ENCODE measurements around the gene NRARP. TPM values are rescaled to one million over a fixed set of nuclear protein-coding genes. Genes with fewer than 3 reads are reported as not detected.

The NRARP gene
- total and polyA plus RNA-seq, 7 donors, result 0.73 to 7.5 (median 3.5) TPM

- H3K27ac ChIP-seq, result no peak overlapping the region
- 84 to 92% (median 87%) methylated on average over 15 of the region's 15 CpGs for WGBS, 3 donors
- H3K9me3 ChIP-seq, result no peaks in the 10 kb centered on the region
- no peaks in the 10 kb centered on the region for H3K36me3 ChIP-seq (ENCODE audit: insufficient read depth in 1 of 2, low read depth in 1 of 2)
- TF ChIP-seq, protein P1, sequence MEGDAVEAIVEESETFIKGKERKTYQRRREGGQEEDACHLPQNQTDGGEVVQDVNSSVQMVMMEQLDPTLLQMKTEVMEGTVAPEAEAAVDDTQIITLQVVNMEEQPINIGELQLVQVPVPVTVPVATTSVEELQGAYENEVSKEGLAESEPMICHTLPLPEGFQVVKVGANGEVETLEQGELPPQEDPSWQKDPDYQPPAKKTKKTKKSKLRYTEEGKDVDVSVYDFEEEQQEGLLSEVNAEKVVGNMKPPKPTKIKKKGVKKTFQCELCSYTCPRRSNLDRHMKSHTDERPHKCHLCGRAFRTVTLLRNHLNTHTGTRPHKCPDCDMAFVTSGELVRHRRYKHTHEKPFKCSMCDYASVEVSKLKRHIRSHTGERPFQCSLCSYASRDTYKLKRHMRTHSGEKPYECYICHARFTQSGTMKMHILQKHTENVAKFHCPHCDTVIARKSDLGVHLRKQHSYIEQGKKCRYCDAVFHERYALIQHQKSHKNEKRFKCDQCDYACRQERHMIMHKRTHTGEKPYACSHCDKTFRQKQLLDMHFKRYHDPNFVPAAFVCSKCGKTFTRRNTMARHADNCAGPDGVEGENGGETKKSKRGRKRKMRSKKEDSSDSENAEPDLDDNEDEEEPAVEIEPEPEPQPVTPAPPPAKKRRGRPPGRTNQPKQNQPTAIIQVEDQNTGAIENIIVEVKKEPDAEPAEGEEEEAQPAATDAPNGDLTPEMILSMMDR (IDR thresholded peaks at IDR 0.05), result no peak
- ATAC-seq (no peak), DNase-seq (peak in 1 of 2 donors; percentile 38)
- H3K27me3 ChIP-seq (ENCODE audit: insufficient read depth in 3 of 3, low read length in 2 of 3), result peaks cover 0 to 23% (median 5%) of the 10 kb centered on the region in 3 donors
- no peak overlapping the region for H3K4me3 ChIP-seq
- intact Hi-C loops (cut with DNase I), result no loop called here
- peaks cover 22% of the 10 kb centered on the region for H3K4me1 ChIP-seq
Measured at GRCh38 chr9:137309368-137310188, 7.5 kb upstream of the NRARP start.

DNA sequence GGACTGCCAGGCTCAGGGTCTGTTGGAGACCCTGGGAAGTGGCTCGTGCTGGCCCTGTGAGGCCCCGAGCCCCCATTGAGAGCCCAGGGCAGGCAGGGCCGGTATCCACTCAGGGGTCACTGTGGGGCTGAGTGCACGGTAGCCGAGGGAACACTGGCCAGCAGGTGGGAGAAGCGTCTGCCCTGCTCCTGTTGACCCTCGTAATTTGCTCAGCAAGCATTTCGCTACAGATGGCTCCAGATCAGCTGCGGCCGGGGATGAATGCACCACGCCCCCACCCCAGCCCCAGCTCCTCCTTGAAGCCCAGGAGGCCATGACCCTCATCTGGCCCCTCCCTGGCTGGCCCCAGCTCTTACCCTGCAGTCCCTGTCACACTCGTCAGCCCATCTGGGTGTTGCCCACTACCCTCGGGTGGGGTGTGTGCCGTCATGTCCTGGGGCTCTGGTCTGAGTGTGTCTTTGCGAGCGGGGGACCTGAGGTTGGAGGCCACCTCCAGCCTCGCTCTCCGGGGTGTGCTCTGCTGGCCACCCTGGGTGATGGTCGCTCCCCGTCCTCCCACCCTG is 6.1 kb upstream of the NRARP start:
- peaks cover 0 to 25% (median 5%) of the 10 kb centered on the region in 3 donors for H3K27me3 ChIP-seq (ENCODE audit: insufficient read depth in 3 of 3, low read length in 2 of 3)
- H3K27ac ChIP-seq, result no peak overlapping the region
- H3K36me3 ChIP-seq (ENCODE audit: insufficient read depth in 1 of 2, low read depth in 1 of 2), result no peaks in the 10 kb centered on the region
- ATAC-seq (no peak), DNase-seq (peak in 1 of 2 donors; percentile 48)
- intact Hi-C loops (cut with DNase I), result no loop called here
- WGBS, 3 donors, result 47 to 58% (median 49%) methylated on average over 18 to 20 of the region's 20 CpGs
- H3K4me1 ChIP-seq, result peaks cover 27% of the 10 kb centered on the region
- H3K4me3 ChIP-seq, result no peak overlapping the region
- TF ChIP-seq, protein P1 (IDR thresholded peaks at IDR 0.05), result no peak
- H3K9me3 ChIP-seq, result no peaks in the 10 kb centered on the region

DNA sequence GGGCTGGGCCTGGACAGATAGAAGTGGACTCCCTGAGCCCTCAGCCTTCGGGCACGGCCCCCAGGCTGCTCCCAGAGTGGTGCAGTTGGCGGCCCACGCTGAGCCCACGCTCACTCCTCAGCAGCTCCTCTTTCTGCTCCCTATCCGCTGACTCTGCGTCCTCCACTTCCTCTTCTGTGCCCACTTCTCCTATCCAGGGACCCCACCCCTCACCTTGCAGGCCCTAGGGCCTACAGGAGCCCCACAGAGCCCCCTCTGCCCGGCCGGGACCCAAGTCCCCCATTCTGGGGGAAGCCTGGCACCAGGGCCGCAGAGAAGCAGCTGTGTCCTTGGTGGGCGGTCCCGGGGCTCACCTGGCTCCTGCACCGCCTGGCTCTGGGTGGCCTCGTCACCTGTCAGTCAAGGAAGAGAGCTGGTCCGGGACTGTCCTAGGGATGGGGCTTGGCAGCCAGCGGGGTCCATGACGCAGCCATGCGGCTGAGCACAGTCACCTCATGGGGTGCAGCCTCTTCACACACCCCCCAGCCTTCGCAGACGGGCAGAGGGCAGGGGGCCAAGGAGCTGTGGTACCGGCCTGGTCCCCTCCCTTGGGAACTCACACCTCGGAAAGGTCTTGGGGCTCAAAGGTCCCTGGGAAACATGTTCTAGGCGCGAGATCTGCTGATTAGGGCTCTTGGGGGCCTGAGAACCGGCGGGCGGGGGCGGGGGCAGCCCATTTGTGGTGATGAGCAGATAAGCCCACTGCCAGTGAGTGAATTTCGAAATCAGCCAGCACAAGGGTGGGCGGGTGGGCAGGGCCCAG is 5.4 kb upstream of the NRARP start:
- peak overlapping the region; percentile 22 for H3K4me3 ChIP-seq
- intact Hi-C loops (cut with DNase I), result no loop called here
- WGBS, 3 donors, result 38 to 52% (median 40%) methylated on average over 26 to 30 of the region's 30 CpGs

DNA sequence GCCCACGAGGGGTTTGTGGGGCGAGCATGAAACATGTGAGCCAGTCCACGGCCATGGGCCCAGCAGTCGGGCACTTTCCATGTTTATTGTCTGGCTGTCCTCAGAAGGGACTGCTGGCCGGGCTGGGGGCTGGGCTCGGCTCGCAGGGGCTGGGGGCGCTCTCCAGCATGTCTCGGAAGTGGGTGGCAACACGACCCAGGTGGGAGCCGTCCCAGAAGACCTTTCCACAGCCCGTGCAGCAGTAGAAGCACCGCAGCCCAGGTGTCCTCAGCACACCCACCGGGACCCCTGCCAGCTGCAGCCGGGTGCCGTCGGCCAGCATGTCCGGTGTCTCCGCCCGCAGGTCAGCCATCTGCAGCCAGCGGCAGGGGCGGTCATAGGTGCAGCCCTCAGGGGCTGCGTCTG is 4.8 kb upstream of the NRARP start:
- peak in 1 of 2 donors; percentile 52 for DNase-seq
- ATAC-seq, result no peak
- H3K4me1 ChIP-seq, result peaks cover 27% of the 10 kb centered on the region
- H3K9me3 ChIP-seq, result no peaks in the 10 kb centered on the region
- peaks cover 0 to 32% (median 5%) of the 10 kb centered on the region in 3 donors for H3K27me3 ChIP-seq (ENCODE audit: insufficient read depth in 3 of 3, low read length in 2 of 3)
- peak overlapping the region; percentile 71 for H3K27ac ChIP-seq
- intact Hi-C loops (cut with DNase I), result no loop called here
- H3K4me3 ChIP-seq, result peak overlapping the region; percentile 22
- H3K36me3 ChIP-seq (ENCODE audit: insufficient read depth in 1 of 2, low read depth in 1 of 2), result no peaks in the 10 kb centered on the region
- TF ChIP-seq, protein P1 (IDR thresholded peaks at IDR 0.05), result no peak
- 18 to 23% (median 23%) methylated on average over 16 to 23 of the region's 23 CpGs for WGBS, 3 donors

More for the DNA sequence above, 5.4 kb upstream of the NRARP start:
- Histone ChIP-seq H3K36me3 (ENCODE audit: insufficient read depth in 1 of 2, low read depth in 1 of 2) (no peaks in the 10 kb centered on the region), H3K9me3 (no peaks in the 10 kb centered on the region), H3K27ac (no peak overlapping the region), H3K4me1 (peaks cover 27% of the 10 kb centered on the region), H3K27me3 (ENCODE audit: insufficient read depth in 3 of 3, low read length in 2 of 3) (peaks cover 0 to 31% (median 5%) of the 10 kb centered on the region in 3 donors)
- TF ChIP-seq, protein P1 (IDR thresholded peaks at IDR 0.05), result no peak
- ATAC-seq (no peak), DNase-seq (peak in 1 of 2 donors; percentile 46)
